ENCODE data around the gene ARHGAP24.

Gene ARHGAP24

DNA sequence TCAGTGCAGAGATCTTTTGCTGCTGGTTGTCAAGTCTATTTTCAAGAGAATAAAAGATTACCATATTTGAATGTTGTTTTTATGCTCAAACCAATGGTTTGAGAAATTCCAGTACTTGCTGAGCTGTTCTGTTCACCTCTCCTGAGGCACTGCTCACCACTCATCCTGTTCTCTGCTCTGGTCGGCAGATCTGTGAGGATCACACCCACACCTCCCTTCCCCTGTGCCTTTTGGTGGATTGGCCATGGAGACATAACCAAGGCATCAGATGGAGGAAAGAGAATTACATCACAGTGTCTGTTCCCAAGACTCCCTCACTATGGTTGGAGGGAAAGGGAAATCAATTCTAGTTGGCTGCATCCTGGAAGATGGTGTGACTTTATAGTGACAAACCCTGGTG is 391.6 kb downstream of the ARHGAP24 start:
- TF ChIP-seq CTCF (IDR thresholded peaks at IDR 0.05): no peak

GRCh38 chr4:85867271-85867670 is 392.3 kb downstream of the ARHGAP24 start:
- H3K27ac ChIP-seq: no peak overlapping the region
- TF ChIP-seq CTCF (IDR thresholded peaks at IDR 0.05) (no peak), ZFX (IDR thresholded peaks at IDR 0.05; ENCODE audit: borderline replicate concordance) (no peak)

More for the DNA sequence above, 391.6 kb downstream of the ARHGAP24 start:
- no peak overlapping the region for H3K27ac ChIP-seq

- no peak for TF ChIP-seq ZFX (IDR thresholded peaks at IDR 0.05; ENCODE audit: borderline replicate concordance)
- TF ChIP-seq CTCF (IDR thresholded peaks at IDR 0.05): no peak
- H3K27ac ChIP-seq: no peak overlapping the region
These were observed 394.2 kb downstream of the ARHGAP24 start for GRCh38 chr4:85869181-85869580.

DNA sequence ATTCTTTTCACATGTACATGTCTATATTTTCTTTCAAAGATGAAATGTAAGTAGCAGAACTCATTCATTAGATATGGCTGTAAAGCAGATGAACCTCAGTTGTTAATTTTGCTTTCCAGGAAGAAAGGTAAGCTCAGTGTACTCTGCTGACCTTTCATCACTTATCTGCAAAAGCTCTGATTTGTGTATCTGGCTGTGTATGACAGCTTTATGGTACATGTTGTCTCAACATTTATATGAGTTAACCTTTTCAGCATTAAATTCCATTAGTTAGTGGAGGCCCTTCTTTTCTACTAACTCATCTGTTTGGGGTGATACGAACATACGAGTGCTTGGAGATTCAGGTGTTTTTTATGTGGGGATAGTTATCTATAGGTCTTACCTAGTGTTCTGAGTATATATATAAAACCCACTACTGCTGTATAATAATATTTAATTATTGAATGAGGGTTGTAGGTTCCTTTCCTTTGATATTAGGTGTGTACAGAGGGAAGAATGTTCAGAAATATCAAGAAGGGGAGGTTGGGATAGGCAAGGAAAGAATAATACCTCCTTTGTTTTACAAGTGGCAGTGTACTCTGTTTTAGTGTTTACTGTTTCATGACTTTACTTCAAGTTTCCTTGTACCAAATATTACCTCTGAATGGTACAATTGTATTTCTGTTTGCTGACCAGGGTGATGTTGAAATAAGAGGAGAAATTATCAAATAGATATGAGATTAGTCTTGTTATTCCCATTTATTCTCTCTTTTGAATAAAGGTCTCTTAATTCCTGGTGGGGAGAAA is 395.5 kb downstream of the ARHGAP24 start:
- TF ChIP-seq CTCF (IDR thresholded peaks at IDR 0.05): no peak
- TF ChIP-seq ZFX (IDR thresholded peaks at IDR 0.05; ENCODE audit: borderline replicate concordance): no peak
- H3K27ac ChIP-seq: peak overlapping the region; percentile 55

- TF ChIP-seq CTCF (IDR thresholded peaks at IDR 0.05) (no peak), ZFX (IDR thresholded peaks at IDR 0.05; ENCODE audit: borderline replicate concordance) (no peak)
- H3K27ac ChIP-seq: no peak overlapping the region
These were observed 398.6 kb downstream of the ARHGAP24 start for GRCh38 chr4:85873566-85873965.

DNA sequence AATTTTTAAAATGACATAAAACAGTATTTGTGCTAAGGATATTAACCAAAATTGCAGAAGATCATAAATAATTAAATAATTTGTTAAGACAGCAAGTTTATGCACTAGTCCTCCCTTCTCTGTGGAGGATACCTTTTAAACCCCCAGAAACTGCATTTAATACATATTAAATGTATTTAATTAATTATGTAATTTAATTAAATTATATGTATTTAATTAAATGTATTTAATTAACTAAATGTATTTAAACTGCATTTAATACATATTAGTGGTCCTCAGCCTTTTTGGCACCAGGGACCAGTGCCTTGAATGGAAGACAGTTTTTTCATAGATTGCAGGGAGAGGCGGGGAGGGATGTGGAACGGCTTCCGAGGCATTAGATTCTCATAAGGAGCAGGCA is 404.6 kb downstream of the ARHGAP24 start:
- H3K27ac ChIP-seq: no peak overlapping the region
- TF ChIP-seq CTCF (IDR thresholded peaks at IDR 0.05): no peak
- TF ChIP-seq ZFX (IDR thresholded peaks at IDR 0.05; ENCODE audit: borderline replicate concordance): no peak

DNA sequence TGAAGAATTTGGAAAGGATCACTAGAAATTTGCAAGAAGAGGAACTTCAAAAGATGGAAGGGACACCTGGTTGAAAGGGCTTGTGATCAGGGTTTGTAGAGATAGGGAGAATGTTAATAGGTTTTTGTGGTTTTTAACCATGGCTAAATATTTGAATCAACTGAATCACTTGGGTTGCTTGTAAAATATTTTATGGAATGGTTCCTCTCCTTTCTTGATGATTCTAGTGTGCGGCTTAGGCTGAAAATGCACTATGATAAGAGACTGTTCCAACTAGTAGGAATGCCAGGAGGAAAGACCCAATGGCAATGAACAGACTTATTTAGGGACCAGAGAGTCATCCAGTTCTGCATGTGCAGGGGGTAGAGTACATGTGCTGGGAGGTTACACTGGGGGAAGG is 408.2 kb downstream of the ARHGAP24 start:
- TF ChIP-seq ZFX (IDR thresholded peaks at IDR 0.05; ENCODE audit: borderline replicate concordance): no peak
- no peak for TF ChIP-seq CTCF (IDR thresholded peaks at IDR 0.05)
- no peak overlapping the region for H3K27ac ChIP-seq

All from 22Rv1 (cell line).